ENCODE results near the gene TRPM8.
"Not testable (repeated sequence)": the region's sequence is repeated elsewhere in the genome, so short reads cannot be mapped to it uniquely, and the experiment has no call there.

Gene TRPM8

DNA sequence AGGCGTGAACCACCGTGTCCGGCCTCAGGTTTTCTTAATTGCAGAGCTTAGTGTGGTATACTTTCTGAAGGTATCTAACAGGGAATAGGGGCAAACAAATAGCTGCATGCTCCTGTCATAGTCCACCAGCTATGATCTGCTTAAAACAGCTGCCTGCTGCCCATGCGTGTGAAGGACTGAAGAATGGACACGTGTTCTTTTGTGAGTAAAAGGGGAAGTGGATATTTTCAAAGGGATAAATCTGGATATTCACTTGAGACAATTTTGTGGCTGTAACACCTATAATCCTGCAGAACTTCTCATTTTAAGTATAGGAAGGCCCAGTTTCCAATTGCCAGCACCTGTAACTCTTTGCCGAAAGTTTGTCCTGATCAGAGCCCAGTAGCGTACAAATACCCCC, 44.7 kb downstream of the TRPM8 start:
- TF ChIP-seq, protein P1, sequence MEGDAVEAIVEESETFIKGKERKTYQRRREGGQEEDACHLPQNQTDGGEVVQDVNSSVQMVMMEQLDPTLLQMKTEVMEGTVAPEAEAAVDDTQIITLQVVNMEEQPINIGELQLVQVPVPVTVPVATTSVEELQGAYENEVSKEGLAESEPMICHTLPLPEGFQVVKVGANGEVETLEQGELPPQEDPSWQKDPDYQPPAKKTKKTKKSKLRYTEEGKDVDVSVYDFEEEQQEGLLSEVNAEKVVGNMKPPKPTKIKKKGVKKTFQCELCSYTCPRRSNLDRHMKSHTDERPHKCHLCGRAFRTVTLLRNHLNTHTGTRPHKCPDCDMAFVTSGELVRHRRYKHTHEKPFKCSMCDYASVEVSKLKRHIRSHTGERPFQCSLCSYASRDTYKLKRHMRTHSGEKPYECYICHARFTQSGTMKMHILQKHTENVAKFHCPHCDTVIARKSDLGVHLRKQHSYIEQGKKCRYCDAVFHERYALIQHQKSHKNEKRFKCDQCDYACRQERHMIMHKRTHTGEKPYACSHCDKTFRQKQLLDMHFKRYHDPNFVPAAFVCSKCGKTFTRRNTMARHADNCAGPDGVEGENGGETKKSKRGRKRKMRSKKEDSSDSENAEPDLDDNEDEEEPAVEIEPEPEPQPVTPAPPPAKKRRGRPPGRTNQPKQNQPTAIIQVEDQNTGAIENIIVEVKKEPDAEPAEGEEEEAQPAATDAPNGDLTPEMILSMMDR (IDR thresholded peaks at IDR 0.05), result no peak
- Histone ChIP-seq H3K4me3 (no peak overlapping the region), H3K36me3 (no peaks in the 10 kb centered on the region), H3K4me1 (no peaks in the 10 kb centered on the region), H3K9me3 (no peaks in the 10 kb centered on the region), H3K27ac (no peak overlapping the region), H3K27me3 (no peaks in the 10 kb centered on the region)
- no peak for DNase-seq
- intact Hi-C loops (cut with DNase I; ENCODE audit: low total_unique reads), result no loop called here

DNA sequence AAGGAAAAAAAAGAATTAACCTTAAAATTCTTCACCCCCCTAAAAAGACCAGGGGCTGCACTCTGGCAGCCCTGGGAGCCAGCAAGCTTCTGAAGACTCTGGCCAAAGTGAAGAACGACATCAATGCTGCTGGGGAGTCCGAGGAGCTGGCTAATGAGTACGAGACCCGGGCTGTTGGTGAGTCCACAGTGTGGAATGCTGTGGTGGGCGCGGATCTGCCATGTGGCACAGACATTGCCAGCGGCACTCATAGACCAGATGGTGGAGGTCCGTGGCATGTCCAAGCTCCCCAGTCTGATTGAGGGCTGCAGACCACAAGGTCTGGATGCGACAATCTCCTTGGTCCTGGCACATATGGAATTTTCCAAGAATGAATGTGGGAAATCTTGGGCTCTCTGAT, 47.4 kb downstream of the TRPM8 start:
- intact Hi-C loops (cut with DNase I; ENCODE audit: low total_unique reads), result no loop called here
- TF ChIP-seq, protein P1 (IDR thresholded peaks at IDR 0.05), result no peak
- no peaks in the 10 kb centered on the region for H3K36me3 ChIP-seq
- no peaks in the 10 kb centered on the region for H3K27me3 ChIP-seq
- H3K4me1 ChIP-seq, result no peaks in the 10 kb centered on the region
- H3K27ac ChIP-seq, result no peak overlapping the region
- DNase-seq, result no peak
- H3K9me3 ChIP-seq, result no peaks in the 10 kb centered on the region
- H3K4me3 ChIP-seq, result no peak overlapping the region

DNA sequence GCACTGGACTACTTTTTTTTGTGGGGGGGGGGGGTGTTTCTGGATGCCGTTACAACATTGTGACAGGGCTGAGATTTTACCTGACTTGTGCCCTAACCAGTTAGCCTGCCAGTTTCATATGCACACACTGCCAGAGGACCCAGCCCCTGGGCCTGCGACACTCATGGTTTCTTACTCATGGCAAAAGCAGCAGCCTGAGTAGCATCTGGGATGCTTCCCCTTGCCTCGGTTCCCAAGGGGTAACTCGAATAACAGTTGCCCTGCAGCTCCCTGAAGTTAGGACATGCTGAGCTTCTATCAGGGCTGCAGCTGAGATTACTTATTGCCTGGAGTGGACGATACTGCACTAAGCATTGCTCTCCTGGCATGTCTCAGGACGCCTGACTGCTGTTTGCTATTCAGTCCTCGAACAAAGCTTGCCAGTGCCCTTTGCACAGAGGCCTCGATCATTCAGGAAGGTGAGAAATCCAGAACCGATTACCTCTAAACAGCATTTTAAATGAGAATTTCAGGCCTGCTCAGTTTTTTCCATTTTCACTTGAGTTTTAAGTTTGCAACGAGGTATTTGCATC, 47.9 kb downstream of the TRPM8 start:
- DNase-seq, result no peak
- no peaks in the 10 kb centered on the region for H3K36me3 ChIP-seq
- no peak overlapping the region for H3K4me3 ChIP-seq
- no peaks in the 10 kb centered on the region for H3K4me1 ChIP-seq
- TF ChIP-seq, protein P1 (IDR thresholded peaks at IDR 0.05), result no peak
- H3K27me3 ChIP-seq, result no peaks in the 10 kb centered on the region
- H3K27ac ChIP-seq, result no peak overlapping the region
- no peaks in the 10 kb centered on the region for H3K9me3 ChIP-seq
- intact Hi-C loops (cut with DNase I; ENCODE audit: low total_unique reads), result no loop called here

DNA sequence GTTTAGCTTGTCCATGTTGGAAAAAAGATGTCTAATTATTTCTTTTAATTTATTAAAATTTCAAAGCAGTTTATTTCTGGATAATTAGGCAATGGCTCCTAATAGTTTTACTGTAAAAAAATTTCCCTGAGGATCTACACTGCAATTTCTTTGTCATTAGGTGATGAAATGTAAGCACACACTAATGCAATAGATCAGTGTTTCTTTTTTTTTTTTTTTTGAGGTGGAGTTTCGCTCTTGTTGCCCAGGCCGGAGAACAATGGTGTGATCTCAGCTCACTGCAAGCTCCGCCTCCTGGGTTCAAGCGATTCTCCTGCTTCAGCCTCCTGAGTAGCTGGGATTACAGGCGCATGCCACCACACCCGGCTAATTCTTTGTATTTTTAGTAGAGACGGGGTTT, 48.5 kb downstream of the TRPM8 start:
- H3K4me1 ChIP-seq; H3K36me3 ChIP-seq; intact Hi-C loops (cut with DNase I; ENCODE audit: low total_unique reads); H3K27ac ChIP-seq; H3K4me3 ChIP-seq; DNase-seq; H3K27me3 ChIP-seq; H3K9me3 ChIP-seq: not testable (repeated sequence)

DNA sequence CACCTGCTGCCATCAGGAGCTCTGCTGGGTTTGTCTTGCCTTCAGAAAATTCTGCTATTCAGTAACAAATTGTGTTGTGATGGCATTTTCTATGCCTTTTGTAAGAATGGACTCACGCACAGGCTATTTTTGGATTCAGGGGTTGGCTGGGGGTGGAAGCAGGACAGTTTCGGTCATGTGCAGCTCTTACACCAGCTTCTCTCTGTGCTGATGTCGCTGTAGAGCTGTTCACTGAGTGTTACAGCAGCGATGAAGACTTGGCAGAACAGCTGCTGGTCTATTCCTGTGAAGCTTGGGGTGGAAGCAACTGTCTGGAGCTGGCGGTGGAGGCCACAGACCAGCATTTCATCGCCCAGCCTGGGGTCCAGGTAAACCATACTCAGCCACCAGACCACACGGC, 49.2 kb downstream of the TRPM8 start:
- Histone ChIP-seq H3K4me3 (no peak overlapping the region), H3K27me3 (no peaks in the 10 kb centered on the region), H3K36me3 (no peaks in the 10 kb centered on the region), H3K27ac (no peak overlapping the region), H3K4me1 (no peaks in the 10 kb centered on the region), H3K9me3 (no peaks in the 10 kb centered on the region)
- intact Hi-C loops (cut with DNase I; ENCODE audit: low total_unique reads), result no loop called here
- TF ChIP-seq, protein P1 (IDR thresholded peaks at IDR 0.05), result no peak
- no peak for DNase-seq

DNA sequence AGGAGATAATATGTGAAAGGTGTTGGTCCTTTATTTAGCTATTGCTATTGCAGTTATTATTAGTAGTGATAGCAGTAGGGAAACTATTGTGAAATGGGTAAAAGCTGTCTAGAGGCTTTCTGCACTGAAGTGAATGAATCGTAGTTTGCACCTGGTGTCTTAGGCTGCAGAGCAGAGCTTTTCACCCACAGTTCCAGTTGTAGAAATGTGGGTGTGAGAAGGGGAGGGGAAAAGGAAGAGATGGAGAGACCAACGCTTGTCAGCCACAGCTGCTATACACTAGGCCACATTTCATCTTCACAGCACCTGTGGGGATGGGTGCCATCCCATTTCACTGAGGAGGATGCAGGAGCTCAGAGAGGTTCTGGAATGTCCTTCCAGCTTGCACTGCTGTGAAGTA, 50.0 kb downstream of the TRPM8 start:
- intact Hi-C loops (cut with DNase I; ENCODE audit: low total_unique reads), result no loop called here
- Histone ChIP-seq H3K4me3 (no peak overlapping the region), H3K9me3 (no peaks in the 10 kb centered on the region), H3K27me3 (no peaks in the 10 kb centered on the region), H3K27ac (no peak overlapping the region), H3K4me1 (no peaks in the 10 kb centered on the region), H3K36me3 (no peaks in the 10 kb centered on the region)
- DNase-seq, result no peak
- TF ChIP-seq, protein P1 (IDR thresholded peaks at IDR 0.05), result no peak
